Activated naive CD4-positive, alpha-beta T cell (primary cell): ENCODE data around the gene ATG9B.

Experiments
- DNase-seq, 4 experiments: peaks; one replicate each; lab custom pipeline; 2025; lab: John Stamatoyannopoulos, UW

Gene ATG9B

GRCh38 chr7:150981644-150982043 lies 42.6 kb downstream of the ATG9B start:
- DNase-seq, result no peak

- DNase-seq, result no peak
Measured at GRCh38 chr7:150980663-150981062, 43.6 kb downstream of the ATG9B start.

DNA sequence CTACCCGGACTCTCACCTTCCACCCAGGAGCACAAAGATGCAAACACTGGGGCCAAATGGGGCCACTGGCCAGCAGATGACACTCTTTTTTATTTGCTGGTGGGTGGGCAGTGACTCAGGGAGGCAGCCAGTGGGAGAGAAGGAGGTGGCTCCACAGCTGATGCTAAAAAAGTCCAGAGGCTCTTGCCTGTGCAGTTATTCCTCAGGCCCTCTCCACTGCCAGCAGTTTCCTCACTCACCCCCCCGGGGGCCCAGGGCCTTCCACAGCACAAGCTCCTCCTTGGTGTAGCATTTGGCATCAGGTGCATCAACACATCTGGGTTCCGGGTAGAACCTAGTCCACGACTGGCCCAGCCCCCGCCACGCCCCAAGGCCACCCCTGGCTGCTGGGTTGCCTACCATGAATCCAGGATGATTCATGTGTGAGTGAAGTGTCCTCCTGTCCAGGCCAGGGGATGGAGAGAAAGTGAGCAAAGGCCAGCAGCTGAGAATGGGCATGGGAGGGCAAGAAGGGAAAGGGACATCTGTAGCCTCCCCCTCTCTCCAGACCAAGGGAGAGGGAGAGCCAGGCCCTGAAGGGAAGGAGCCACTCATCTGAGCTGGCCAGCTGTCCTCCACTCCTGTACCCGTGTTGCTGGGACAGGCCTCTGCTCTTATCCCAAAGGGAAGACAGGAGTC lies 44.4 kb downstream of the ATG9B start:
- DNase-seq, result no peak

DNA sequence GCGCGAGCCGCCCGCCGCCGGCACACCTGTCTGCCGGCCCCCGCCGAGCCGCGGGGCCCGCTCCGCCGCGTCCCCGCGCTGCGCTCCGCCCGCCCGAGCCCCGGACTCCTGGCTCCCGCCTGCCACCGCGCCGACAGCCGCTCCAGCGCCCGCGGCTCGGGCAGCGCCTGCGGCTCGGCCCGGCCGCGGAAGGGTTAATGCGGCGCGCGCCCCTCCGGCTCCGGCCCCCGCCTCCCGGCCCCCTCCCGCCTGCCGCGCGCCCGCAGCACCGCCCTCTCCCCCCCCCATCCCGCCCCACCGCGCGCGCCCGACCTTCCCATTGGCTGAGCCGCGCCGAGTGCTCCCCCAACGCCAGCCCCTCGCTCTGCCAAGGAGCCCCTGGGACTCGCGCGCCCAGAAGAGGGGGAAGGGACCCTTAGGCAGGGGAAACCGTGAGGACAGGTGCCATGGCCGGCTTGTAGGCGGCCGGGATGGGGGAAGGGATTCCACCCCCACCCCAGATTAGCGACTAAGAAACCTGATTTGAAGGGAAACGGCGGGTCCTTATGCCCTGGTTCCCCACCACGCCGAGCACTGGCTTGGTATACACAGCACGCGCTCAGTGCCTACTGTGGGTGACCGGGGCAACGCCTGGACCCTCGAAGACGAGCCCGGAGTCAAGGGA lies 46.0 kb downstream of the ATG9B start, which contains the start of gene KCNH2:
KCNH2 (minus strand) TSS at position 196 of the 664 bp plus-strand sequence. CDS start 408 bp downstream, outside the sequence.
- DNase-seq, result peak in 1 of 4 experiments; percentile 28

GRCh38 chr7:150977382-150978125 lies 46.7 kb downstream of the ATG9B start:
- no peak for DNase-seq

DNA sequence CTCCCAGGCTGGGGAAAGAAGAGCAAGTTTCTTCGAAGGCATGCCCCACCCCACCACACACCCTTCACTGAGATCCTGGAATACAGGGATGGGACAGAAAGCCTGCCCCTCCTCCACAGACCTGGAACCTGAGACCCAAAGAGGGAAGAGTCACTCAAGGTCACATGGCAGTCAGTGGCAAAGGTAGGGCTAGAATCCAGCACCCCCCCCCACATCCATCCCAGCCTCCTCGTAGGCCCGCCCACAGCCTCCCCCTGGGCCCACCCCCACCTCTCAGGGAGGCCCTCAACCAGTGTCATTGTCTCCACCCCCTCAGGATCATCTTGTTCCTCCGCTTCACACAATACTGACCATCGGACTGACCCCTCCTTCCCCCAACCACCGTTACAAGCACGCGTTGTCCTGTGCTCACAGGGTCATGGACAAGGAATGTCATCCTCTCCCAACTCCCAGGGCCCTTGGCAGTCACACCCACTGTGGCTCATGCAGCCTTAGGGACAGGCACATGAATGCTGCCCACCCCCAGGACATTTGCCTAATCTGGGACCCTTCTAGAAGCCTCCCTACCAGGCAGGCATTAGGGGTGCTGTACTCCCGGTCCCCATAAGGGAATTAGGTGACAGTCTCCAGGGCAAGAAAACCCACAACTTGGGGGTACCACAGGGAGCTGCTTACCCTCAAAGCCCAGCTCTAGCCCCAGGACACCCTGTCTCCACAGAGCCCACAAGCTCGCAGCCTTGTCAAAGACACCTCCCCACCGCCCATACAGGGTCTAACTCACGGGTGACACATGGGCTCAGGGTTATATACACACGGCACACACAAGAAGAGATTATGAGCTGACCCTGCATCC lies 47.5 kb downstream of the ATG9B start:
- no peak for DNase-seq

GRCh38 chr7:150975536-150976319 lies 48.6 kb downstream of the ATG9B start:
- no peak for DNase-seq

- DNase-seq, result peak; percentile 27 to 81 (median 64)
Measured at GRCh38 chr7:150974468-150975391, 49.6 kb downstream of the ATG9B start.

DNA sequence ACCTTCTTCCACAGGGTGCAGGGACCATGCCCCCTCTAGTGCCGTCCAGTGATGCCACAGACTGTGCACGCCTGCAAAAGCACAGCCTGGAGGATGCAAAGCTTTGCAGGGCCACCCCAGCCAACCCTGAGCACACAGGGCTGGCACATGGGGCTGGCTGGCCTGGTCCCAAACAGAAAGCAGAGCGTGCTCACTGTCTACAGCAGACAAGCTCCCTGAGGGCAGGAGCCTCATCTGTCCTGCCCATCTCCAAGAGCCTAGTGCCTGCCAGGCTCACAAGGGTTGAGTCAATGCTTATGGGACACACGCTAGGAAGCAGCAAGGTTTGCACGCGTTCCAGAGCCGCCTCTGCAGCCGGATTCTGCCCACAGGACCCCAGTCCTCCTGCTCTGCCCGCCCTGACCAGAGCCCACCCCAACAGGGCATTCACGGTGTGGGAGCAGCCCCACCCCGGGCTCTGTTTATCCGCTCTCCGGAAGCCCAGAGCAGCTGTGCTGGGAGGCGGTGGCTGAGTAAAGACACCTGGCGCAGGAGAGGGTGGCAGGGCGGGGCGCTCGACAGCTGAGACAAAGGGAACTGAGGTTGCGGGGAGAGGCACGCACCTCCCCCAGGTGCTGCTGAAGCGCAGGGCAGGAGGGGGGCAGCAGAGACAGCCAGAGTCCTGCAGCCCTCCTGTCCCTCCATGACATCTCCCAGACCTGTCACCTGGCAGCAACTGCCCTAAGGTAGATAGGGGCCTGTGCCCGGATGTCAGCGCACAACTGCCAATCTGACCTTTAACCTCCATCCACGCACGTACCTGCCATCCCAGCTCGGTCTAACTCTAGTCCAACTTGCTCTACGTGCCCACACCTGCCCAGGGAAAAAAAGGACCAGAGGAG lies 50.5 kb downstream of the ATG9B start:
- peak in 2 of 4 experiments; percentile 27 to 39 for DNase-seq

GRCh38 chr7:150972741-150973140 lies 51.6 kb downstream of the ATG9B start:
- DNase-seq, result no peak

GRCh38 chr7:150972023-150972468 lies 52.2 kb downstream of the ATG9B start:
- no peak for DNase-seq

DNA sequence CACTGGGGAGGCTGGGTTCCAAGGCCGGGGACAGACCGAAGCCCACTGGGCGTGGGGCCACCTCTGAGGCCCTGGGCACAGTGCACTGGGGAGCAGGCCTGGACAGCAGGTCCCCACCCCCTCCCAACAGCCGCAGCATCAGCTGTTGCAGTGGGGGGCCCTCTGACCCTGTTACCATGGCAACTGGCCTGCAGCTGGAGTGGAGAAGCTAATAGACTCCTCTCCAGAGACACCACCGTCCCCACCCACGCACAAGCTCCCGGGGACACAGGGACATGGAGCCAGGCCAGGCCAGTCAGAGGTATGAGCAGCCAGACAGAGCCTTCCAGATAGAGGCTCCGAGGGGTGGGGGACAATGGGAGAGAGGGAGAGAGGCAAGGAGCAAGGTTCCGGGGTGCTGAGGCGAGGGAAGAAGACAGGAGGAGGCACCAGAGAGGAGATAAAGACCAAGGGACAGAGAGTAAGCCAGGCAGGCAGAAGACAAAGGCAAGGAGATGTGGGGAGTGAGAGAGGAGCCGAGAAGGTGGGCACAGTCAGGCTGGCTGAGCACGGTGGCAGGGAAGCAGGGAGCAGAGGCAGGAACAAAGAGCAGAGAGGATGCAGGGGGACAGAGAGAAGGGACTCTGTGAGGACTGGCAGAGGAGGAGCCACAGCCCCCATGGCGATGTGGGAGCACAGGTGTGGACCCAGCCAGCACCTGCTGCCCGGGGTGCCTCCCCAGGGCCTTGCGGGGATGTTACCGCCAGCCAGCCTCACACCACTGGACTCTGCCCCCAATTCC lies 52.9 kb downstream of the ATG9B start:
- DNase-seq, result no peak

- DNase-seq, result no peak
Measured at GRCh38 chr7:150970424-150970823, 53.9 kb downstream of the ATG9B start.

- DNase-seq, result no peak
Measured at GRCh38 chr7:150969475-150969874, 54.8 kb downstream of the ATG9B start.

- no peak for DNase-seq
Measured at GRCh38 chr7:150968734-150969372, 55.4 kb downstream of the ATG9B start.

DNA sequence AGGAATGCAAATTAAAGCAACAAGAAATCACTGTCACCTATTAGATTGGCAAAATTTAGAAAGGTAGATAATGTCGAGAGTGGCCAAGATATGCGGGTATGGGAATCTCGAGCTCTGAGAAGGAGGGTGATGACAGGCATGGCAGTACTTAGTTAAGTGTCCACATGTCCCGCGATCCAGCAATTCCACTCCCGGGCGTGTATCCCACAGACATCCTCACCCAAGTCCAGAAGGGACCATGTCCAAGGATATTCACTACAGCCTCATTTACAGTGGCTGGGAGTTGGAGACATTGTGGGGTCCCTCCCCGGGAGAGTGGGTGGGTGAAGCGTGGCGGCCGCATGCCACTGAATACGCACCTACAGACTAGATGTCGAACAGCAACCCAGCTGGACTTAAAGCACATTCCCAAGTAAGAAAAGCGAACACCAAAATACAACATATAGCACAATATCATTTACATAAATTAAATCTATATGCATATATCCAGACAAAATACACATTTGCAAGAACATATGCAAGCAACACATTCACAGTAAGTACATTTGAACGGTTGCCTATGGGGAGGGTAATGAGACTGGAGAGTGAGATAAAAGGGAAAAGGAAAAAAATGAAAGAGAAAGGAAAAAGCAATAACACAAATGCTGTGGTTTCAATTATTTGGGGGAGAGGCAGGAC lies 56.1 kb downstream of the ATG9B start:
- DNase-seq, result no peak

DNA sequence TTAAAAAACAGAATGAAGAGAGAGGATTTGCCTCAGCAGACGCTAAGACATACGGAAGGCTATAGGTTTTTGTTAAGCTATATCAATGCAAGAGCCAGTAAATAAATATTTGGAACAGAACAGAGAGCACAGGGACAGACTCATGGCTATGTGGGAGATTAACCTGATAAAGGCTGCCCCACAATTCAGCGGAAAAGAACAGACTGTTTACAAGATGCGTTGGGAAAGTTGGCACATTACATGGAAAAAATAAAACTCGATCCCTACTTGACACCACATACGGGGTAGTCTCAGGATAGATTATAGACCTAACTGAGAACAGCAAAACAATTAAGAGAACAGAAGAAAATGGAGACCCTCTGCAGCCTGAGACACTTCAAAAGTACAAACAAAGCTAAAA lies 56.9 kb downstream of the ATG9B start:
- DNase-seq, result no peak
